Thoracic aorta (tissue), 2 donors: ENCODE measurements around the gene PPARGC1A. TPM values are rescaled to one million over a fixed set of nuclear protein-coding genes. Genes with fewer than 3 reads are reported as not detected.

Experiments
- ATAC-seq: fragments of 150-250 bp; one replicate; pipeline ENCODE4 v1.8.0; 2017; ENCODE audit warnings: low read depth; ENCODE audit not compliant: insufficient number of reproducible peaks, low FRiP score
- DNase-seq: peaks from one replicate; pipeline ENCODE4 v3.0.0-alpha.2; 2020; ENCODE audit warnings: low spot score
- H3K27ac ChIP-seq, 2 donors: fragments of 200-600 bp; sonication (generic); 1 replicate in 1 of 2; 2 replicates in 1 of 2; pipeline ENCODE4 v1.5.1; 2016; ENCODE audit warnings: mild to moderate bottlenecking in 2 of 2, moderate library complexity in 2 of 2
- H3K27me3 ChIP-seq: fragments of 200-600 bp; sonication (generic); replicated peaks from 2 replicates; pipeline ENCODE4 v1.6.0; 2016; ENCODE audit warnings: mild to moderate bottlenecking; ENCODE audit not compliant: insufficient read depth
- H3K36me3 ChIP-seq: fragments of 200-600 bp; sonication (generic); one replicate; pipeline ENCODE4 v1.5.1; 2016
- H3K4me1 ChIP-seq, 2 donors: fragments of 200-600 bp; sonication (generic); 1 replicate in 1 of 2; 2 replicates in 1 of 2; pipeline versions ENCODE4 v1.5.1 to v1.6.0; 2016; ENCODE audit warnings: low read depth in 2 of 2, mild to moderate bottlenecking in 1 of 2; ENCODE audit not compliant: control insufficient read depth in 1 of 2
- H3K4me3 ChIP-seq: fragments of 200-600 bp; sonication (generic); 2 replicates; pipeline ENCODE4 v1.5.1; 2016; ENCODE audit warnings: mild to moderate bottlenecking
- H3K9me3 ChIP-seq: fragments of 200-600 bp; sonication (generic); 2 replicates; pipeline ENCODE4 v1.5.1; 2016
- total RNA-seq, 2 donors: library from RNA; depleted of rRNA; stranded (reverse); fragments of >200 nt; gene quantifications; one replicate each; pipeline versions ENCODE4 v1.1.0 to v1.2.3, GENCODE V29; 2016
- TF ChIP-seq, protein P1 (sequence below): fragments of 200-600 bp; sonication (generic); IDR thresholded peaks from one replicate; pipeline ENCODE4 v1.5.1; 2019; ENCODE audit warnings: antibody characterized with exemption

PPARGC1A gene
- total RNA-seq, 2 donors from 2014 or later, result 0.41 to 1.3 TPM

DNA sequence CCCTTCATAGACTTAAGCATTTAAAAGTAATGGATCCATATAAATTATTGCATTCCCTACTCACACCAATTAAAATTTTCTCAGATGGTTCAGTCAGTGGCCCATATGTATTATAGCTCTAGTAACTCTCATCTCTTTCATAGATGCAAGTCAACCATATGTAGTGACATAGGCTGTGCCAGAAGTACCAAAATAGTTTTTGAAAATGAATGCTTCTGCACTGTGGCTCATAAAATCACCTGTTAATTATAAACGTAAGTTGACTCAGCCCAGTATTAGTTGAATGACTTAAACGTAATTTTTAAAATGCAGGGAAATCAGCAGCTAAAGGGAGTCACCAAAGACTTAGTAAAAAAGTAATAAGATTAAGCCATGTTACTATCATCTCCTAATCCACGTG is 143.8 kb downstream of the PPARGC1A start:
- H3K27ac ChIP-seq, result no peak overlapping the region
- no peaks in the 10 kb centered on the region for H3K9me3 ChIP-seq
- TF ChIP-seq, protein P1, sequence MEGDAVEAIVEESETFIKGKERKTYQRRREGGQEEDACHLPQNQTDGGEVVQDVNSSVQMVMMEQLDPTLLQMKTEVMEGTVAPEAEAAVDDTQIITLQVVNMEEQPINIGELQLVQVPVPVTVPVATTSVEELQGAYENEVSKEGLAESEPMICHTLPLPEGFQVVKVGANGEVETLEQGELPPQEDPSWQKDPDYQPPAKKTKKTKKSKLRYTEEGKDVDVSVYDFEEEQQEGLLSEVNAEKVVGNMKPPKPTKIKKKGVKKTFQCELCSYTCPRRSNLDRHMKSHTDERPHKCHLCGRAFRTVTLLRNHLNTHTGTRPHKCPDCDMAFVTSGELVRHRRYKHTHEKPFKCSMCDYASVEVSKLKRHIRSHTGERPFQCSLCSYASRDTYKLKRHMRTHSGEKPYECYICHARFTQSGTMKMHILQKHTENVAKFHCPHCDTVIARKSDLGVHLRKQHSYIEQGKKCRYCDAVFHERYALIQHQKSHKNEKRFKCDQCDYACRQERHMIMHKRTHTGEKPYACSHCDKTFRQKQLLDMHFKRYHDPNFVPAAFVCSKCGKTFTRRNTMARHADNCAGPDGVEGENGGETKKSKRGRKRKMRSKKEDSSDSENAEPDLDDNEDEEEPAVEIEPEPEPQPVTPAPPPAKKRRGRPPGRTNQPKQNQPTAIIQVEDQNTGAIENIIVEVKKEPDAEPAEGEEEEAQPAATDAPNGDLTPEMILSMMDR, result no peak
- H3K4me3 ChIP-seq, result no peak overlapping the region
- no peaks in the 10 kb centered on the region for H3K27me3 ChIP-seq
- no peaks in the 10 kb centered on the region for H3K36me3 ChIP-seq
- peaks cover 0 to 6% of the 10 kb centered on the region in 2 donors for H3K4me1 ChIP-seq
- no peak for DNase-seq
- no peak for ATAC-seq

DNA sequence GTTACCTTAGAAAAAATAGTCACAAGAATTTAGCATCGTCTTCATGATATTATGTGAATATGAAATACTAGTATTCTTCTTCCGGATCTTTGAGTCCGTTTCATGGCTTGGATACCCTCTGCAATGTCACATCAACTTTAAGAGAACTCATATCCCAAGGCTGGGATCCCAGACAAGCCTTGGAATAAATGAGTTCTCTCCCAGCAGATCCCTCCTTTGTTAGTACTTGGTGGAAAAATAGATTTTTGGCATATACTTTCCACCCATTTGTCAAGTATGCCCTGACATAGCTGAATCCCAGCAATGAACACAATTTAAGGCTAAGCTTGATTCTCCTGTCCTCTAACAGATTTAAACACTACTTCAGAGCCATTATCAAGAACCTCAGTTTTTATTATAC is 144.5 kb downstream of the PPARGC1A start:
- Histone ChIP-seq H3K9me3 (no peaks in the 10 kb centered on the region), H3K36me3 (no peaks in the 10 kb centered on the region), H3K27me3 (no peaks in the 10 kb centered on the region), H3K4me3 (no peak overlapping the region), H3K4me1 (peaks cover 0 to 6% of the 10 kb centered on the region in 2 donors), H3K27ac (no peak overlapping the region)
- no peak for ATAC-seq
- TF ChIP-seq, protein P1, result no peak
- DNase-seq, result no peak
